ENCODE results near the gene SHISA7. TPM values are rescaled to one million over a fixed set of nuclear protein-coding genes. Genes with fewer than 3 reads are reported as not detected.

Gene SHISA7
- total RNA-seq, 1 donor from 2014 or later: 4.2 TPM

- DNase-seq: no peak
These were observed 39.3 kb upstream of the SHISA7 start for GRCh38 chr19:55482156-55482961.

GRCh38 chr19:55481794-55482155 lies 38.7 kb upstream of the SHISA7 start:
- DNase-seq: no peak

- DNase-seq: no peak
These were observed 38.2 kb upstream of the SHISA7 start for GRCh38 chr19:55481148-55481793.

GRCh38 chr19:55479451-55480230 lies 36.5 kb upstream of the SHISA7 start:
- DNase-seq: no peak

- DNase-seq: no peak
These were observed 35.9 kb upstream of the SHISA7 start for GRCh38 chr19:55479045-55479444.

- DNase-seq: no peak
These were observed 35.3 kb upstream of the SHISA7 start for GRCh38 chr19:55478364-55478763.

GRCh38 chr19:55477905-55478304 lies 34.8 kb upstream of the SHISA7 start:
- DNase-seq: no peak

GRCh38 chr19:55476100-55476775 lies 33.1 kb upstream of the SHISA7 start, which contains the start of gene ZNF628:
Gene ZNF628 (plus strand): TSS chr19:55476617. CDS start chr19:55479911, 3,294 bp downstream.
- peak; percentile 98 for DNase-seq

GRCh38 chr19:55474269-55475265 lies 31.5 kb upstream of the SHISA7 start:
- DNase-seq: no peak

- no peak for DNase-seq
These were observed 30.3 kb upstream of the SHISA7 start for GRCh38 chr19:55473225-55474012.

GRCh38 chr19:55472463-55472862 lies 29.4 kb upstream of the SHISA7 start:
- DNase-seq: no peak

GRCh38 chr19:55471266-55471665 lies 28.2 kb upstream of the SHISA7 start:
- no peak for DNase-seq

GRCh38 chr19:55468054-55468393 lies 24.9 kb upstream of the SHISA7 start:
- DNase-seq: no peak

GRCh38 chr19:55467236-55468053 lies 24.3 kb upstream of the SHISA7 start:
- peak; percentile 32 for DNase-seq

GRCh38 chr19:55466241-55466614 lies 23.1 kb upstream of the SHISA7 start:
- no peak for DNase-seq

- no peak for DNase-seq
These were observed 22.6 kb upstream of the SHISA7 start for GRCh38 chr19:55465460-55466240.

- DNase-seq: no peak
These were observed 21.6 kb upstream of the SHISA7 start, which contains the start of gene C19orf85 for GRCh38 chr19:55464662-55465054. Gene C19orf85 (minus strand): TSS chr19:55464751. CDS start chr19:55464554, 197 bp downstream.

- DNase-seq: no peak
These were observed 21.1 kb upstream of the SHISA7 start for GRCh38 chr19:55464039-55464661.

All from occipital lobe (tissue), 2 donors.